Neural cell (in vitro differentiated cells): Measurements from ENCODE around the gene RPL39L. TPM values are rescaled to one million over a fixed set of nuclear protein-coding genes. Genes with fewer than 3 reads are reported as not detected.

Source experiments
- H2AFZ ChIP-seq: fragments of 200-600, 300-800 bp; sonication (generic), shearing (Covaris generic); 2 replicates; pipeline ENCODE4 v1.6.0; 2014; ENCODE audit warnings: low read depth, mild to moderate bottlenecking, antibody characterized with exemption, low read length, moderate library complexity
- H3F3A ChIP-seq: fragments of 200-600 bp; shearing (Covaris generic); 2 replicates; pipeline ENCODE4 v1.6.1; 2016; ENCODE audit warnings: mild to moderate bottlenecking, moderate library complexity, mixed read lengths, antibody characterized with exemption, low read length; ENCODE audit not compliant: insufficient read depth, poor library complexity, severe bottlenecking
- H3K27ac ChIP-seq: fragments of 200-600, 300-800 bp; sonication (generic), shearing (Covaris generic); 2 replicates; pipeline ENCODE4 v1.5.1; 2014; ENCODE audit warnings: mild to moderate bottlenecking, low read length, moderate library complexity
- H3K27me3 ChIP-seq: fragments of 300-800, 200-600 bp; sonication (generic), shearing (Covaris generic); 2 replicates; pipeline ENCODE4 v1.6.0; 2014; ENCODE audit warnings: mild to moderate bottlenecking, low read depth, low read length, moderate library complexity; ENCODE audit not compliant: insufficient read depth
- H3K36me3 ChIP-seq: fragments of 300-800, 200-600 bp; sonication (generic), shearing (Covaris generic); 2 replicates; pipeline ENCODE4 v1.5.1; 2014; ENCODE audit warnings: mild to moderate bottlenecking, antibody characterized with exemption, low read length, moderate library complexity; ENCODE audit not compliant: insufficient read depth
- H3K4me2 ChIP-seq: fragments of 300-800, 200-600 bp; sonication (generic), shearing (Covaris generic); 2 replicates; pipeline ENCODE4 v1.6.0; 2014; ENCODE audit warnings: mild to moderate bottlenecking, low read length
- H3K4me3 ChIP-seq: fragments of 300-800, 200-600 bp; sonication (generic), shearing (Covaris generic); 2 replicates; pipeline ENCODE4 v1.5.1; 2014; ENCODE audit warnings: mild to moderate bottlenecking, low read length, moderate library complexity
- H3K79me2 ChIP-seq: fragments of 200-600 bp; shearing (Covaris generic); replicated peaks from 2 replicates; pipeline ENCODE4 v1.6.0; 2014; ENCODE audit warnings: mild to moderate bottlenecking, low read length, moderate library complexity; ENCODE audit not compliant: insufficient read depth
- H3K9ac ChIP-seq: fragments of 300-800, 200-600 bp; sonication (generic), shearing (Covaris generic); 2 replicates; pipeline ENCODE4 v1.6.1; 2016; ENCODE audit warnings: mild to moderate bottlenecking, low read length, mixed read lengths
- H3K9me2 ChIP-seq: fragments of 200-600 bp; shearing (Covaris generic); 2 replicates; pipeline ENCODE4 v1.6.1; 2016; ENCODE audit warnings: mild to moderate bottlenecking, low read length, mixed read lengths; ENCODE audit not compliant: insufficient read depth
- H3K9me3 ChIP-seq: fragments of 200-600, 300-800 bp; sonication (generic), shearing (Covaris generic); 2 replicates; pipeline ENCODE4 v1.6.1; 2016; ENCODE audit warnings: mild to moderate bottlenecking, mixed run types, low read length, moderate library complexity, mixed read lengths
- H4K20me1 ChIP-seq: fragments of 200-600 bp; shearing (Covaris generic); 2 replicates; pipeline ENCODE4 v1.6.1; 2016; ENCODE audit warnings: mild to moderate bottlenecking, mixed run types; ENCODE audit not compliant: insufficient read depth
- EP300 ChIP-seq: fragments of 450-650 bp; conservative IDR thresholded peaks from 2 replicates; pipeline ENCODE4 v1.6.1; 2014; ENCODE audit warnings: antibody characterized with exemption, mild to moderate bottlenecking, moderate library complexity; ENCODE audit not compliant: poor library complexity, severe bottlenecking
- EZH2 ChIP-seq: fragments of 200-600, 300-800 bp; shearing (Covaris generic), sonication (generic); IDR thresholded peaks from 2 replicates; pipeline ENCODE4 v1.6.1; 2014; ENCODE audit warnings: antibody characterized with exemption, low read length, borderline replicate concordance, mild to moderate bottlenecking; ENCODE audit not compliant: insufficient read depth, poor library complexity, severe bottlenecking
- MXI1 ChIP-seq: fragments of 450-650 bp; conservative IDR thresholded peaks from 2 replicates; pipeline ENCODE4 v1.6.1; 2014; ENCODE audit warnings: antibody characterized with exemption, mild to moderate bottlenecking; ENCODE audit not compliant: poor library complexity, severe bottlenecking
- POLR2AphosphoS5 ChIP-seq: IDR thresholded peaks from 2 replicates; pipeline ENCODE4 v1.6.1; 2012
- RAD21 ChIP-seq: fragments of 450-650 bp; conservative IDR thresholded peaks from 2 replicates; pipeline ENCODE4 v1.6.1; 2014; ENCODE audit warnings: antibody characterized with exemption, mild to moderate bottlenecking, moderate library complexity
- SMC3 ChIP-seq: fragments of 450-650 bp; conservative IDR thresholded peaks from 2 replicates; pipeline ENCODE4 v1.6.1; 2014; ENCODE audit warnings: antibody characterized with exemption, mild to moderate bottlenecking, moderate library complexity; ENCODE audit not compliant: poor library complexity
- TAF1 ChIP-seq: IDR thresholded peaks from 2 replicates; pipeline ENCODE4 v1.6.1; 2012; ENCODE audit warnings: low read depth
- polyA plus RNA-seq: library from polyadenylated mRNA; depleted of rRNA; stranded (reverse); fragments of >200 nt; gene quantifications from 2 replicates; pipeline ENCODE4 v1.2.3, GENCODE V29; 2014
- TF ChIP-seq, protein P1 (sequence below): fragments of 450-650 bp; IDR thresholded peaks from 2 replicates; pipeline ENCODE4 v1.5.1; 2014; ENCODE audit warnings: antibody characterized with exemption, mild to moderate bottlenecking, moderate library complexity; ENCODE audit not compliant: poor library complexity, severe bottlenecking
- TF ChIP-seq, protein P2 (sequence below): IDR thresholded peaks from 2 replicates; pipeline ENCODE4 v1.6.1; 2012; ENCODE audit warnings: borderline replicate concordance

RPL39L gene
- polyA plus RNA-seq, 1 donor from 2014 or later, result 19.9 TPM

DNA sequence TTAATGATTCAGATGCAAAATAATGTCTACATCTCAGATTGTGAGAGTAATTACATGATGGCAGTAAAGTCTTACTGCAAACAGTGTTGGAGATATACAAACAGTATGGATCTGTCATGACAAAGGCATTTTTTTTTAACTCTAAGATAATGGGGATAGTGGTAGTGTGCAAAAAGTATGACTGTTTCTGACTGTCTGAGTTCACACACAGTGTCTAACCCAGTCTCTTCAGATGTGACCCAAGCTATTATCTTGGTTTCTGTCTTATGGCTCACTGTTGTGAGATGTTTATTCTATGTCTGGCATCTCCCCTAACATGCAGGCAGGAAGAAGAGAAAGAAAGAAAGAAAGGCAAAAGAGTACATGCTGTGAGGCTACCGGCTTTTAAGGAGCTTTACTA lies 17.0 kb downstream of the RPL39L start:
- no peak overlapping the region for H3K9ac ChIP-seq
- H3K79me2 ChIP-seq, result no peaks in the 10 kb centered on the region
- H3K27me3 ChIP-seq, result no peaks in the 10 kb centered on the region
- no peak overlapping the region for H2AFZ ChIP-seq
- no peaks in the 10 kb centered on the region for H3F3A ChIP-seq
- H3K9me3 ChIP-seq, result no peaks in the 10 kb centered on the region
- no peaks in the 10 kb centered on the region for H4K20me1 ChIP-seq
- H3K4me2 ChIP-seq, result no peak overlapping the region
- H3K4me3 ChIP-seq, result no peak overlapping the region
- TF ChIP-seq TAF1 (no peak), RAD21 (no peak), MXI1 (no peak), POLR2AphosphoS5 (no peak), SMC3 (no peak)
- TF ChIP-seq, protein P1, sequence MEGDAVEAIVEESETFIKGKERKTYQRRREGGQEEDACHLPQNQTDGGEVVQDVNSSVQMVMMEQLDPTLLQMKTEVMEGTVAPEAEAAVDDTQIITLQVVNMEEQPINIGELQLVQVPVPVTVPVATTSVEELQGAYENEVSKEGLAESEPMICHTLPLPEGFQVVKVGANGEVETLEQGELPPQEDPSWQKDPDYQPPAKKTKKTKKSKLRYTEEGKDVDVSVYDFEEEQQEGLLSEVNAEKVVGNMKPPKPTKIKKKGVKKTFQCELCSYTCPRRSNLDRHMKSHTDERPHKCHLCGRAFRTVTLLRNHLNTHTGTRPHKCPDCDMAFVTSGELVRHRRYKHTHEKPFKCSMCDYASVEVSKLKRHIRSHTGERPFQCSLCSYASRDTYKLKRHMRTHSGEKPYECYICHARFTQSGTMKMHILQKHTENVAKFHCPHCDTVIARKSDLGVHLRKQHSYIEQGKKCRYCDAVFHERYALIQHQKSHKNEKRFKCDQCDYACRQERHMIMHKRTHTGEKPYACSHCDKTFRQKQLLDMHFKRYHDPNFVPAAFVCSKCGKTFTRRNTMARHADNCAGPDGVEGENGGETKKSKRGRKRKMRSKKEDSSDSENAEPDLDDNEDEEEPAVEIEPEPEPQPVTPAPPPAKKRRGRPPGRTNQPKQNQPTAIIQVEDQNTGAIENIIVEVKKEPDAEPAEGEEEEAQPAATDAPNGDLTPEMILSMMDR, result no peak
- TF ChIP-seq, protein P2, sequence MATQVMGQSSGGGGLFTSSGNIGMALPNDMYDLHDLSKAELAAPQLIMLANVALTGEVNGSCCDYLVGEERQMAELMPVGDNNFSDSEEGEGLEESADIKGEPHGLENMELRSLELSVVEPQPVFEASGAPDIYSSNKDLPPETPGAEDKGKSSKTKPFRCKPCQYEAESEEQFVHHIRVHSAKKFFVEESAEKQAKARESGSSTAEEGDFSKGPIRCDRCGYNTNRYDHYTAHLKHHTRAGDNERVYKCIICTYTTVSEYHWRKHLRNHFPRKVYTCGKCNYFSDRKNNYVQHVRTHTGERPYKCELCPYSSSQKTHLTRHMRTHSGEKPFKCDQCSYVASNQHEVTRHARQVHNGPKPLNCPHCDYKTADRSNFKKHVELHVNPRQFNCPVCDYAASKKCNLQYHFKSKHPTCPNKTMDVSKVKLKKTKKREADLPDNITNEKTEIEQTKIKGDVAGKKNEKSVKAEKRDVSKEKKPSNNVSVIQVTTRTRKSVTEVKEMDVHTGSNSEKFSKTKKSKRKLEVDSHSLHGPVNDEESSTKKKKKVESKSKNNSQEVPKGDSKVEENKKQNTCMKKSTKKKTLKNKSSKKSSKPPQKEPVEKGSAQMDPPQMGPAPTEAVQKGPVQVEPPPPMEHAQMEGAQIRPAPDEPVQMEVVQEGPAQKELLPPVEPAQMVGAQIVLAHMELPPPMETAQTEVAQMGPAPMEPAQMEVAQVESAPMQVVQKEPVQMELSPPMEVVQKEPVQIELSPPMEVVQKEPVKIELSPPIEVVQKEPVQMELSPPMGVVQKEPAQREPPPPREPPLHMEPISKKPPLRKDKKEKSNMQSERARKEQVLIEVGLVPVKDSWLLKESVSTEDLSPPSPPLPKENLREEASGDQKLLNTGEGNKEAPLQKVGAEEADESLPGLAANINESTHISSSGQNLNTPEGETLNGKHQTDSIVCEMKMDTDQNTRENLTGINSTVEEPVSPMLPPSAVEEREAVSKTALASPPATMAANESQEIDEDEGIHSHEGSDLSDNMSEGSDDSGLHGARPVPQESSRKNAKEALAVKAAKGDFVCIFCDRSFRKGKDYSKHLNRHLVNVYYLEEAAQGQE, result no peak
- H3K27ac ChIP-seq, result no peak overlapping the region
- no peaks in the 10 kb centered on the region for H3K36me3 ChIP-seq
- no peaks in the 10 kb centered on the region for H3K9me2 ChIP-seq

DNA sequence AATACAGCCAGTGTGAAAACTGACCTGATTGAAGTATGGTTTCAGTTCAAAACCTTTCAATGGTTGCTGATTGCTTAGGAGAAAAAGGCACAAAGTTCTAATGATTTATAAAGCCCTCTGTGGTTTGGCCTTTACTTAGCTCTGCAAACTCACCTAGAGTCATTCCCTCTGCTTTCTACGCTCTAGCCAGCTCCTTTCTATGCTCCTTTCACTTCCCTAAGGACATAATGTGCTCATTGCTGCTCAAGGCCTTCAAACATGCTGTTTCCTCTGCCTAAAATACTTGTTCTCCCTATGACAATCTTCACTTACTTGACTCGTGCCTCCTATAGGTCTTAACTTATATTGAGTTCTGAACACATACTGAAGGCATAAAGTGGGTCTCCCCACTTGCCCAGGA lies 19.0 kb downstream of the RPL39L start:
- Histone ChIP-seq H3K27ac (no peak overlapping the region), H3F3A (no peaks in the 10 kb centered on the region), H3K9ac (no peak overlapping the region), H3K36me3 (no peaks in the 10 kb centered on the region), H3K9me2 (no peaks in the 10 kb centered on the region), H3K4me3 (no peak overlapping the region), H4K20me1 (no peaks in the 10 kb centered on the region), H3K4me2 (no peak overlapping the region), H2AFZ (no peak overlapping the region), H3K79me2 (no peaks in the 10 kb centered on the region), H3K9me3 (no peaks in the 10 kb centered on the region), H3K27me3 (no peaks in the 10 kb centered on the region)
- TF ChIP-seq, protein P1, result no peak
- TF ChIP-seq EZH2 (no peak), SMC3 (no peak), RAD21 (no peak), MXI1 (no peak), POLR2AphosphoS5 (no peak), EP300 (no peak), TAF1 (no peak)
- TF ChIP-seq, protein P2, result no peak
